ENCODE data around the gene CD93.
A peak's percentile ranks its signal among the peaks of the same experiment; 100 is the strongest.

CD93 gene

GRCh38 chr20:23081263-23081819, 4.8 kb downstream of the CD93 start:
- DNase-seq = no peak

GRCh38 chr20:23080521-23080920, 5.6 kb downstream of the CD93 start:
- DNase-seq = no peak

GRCh38 chr20:23079926-23080325, 6.2 kb downstream of the CD93 start:
- no peak for DNase-seq

- no peak for DNase-seq
These were observed 7.1 kb downstream of the CD93 start for GRCh38 chr20:23079016-23079351.

- no peak for DNase-seq
These were observed 7.6 kb downstream of the CD93 start for GRCh38 chr20:23078351-23079015.

- DNase-seq = no peak
These were observed 8.8 kb downstream of the CD93 start for GRCh38 chr20:23077277-23077676.

GRCh38 chr20:23074052-23074451, 12.1 kb downstream of the CD93 start:
- DNase-seq = no peak

GRCh38 chr20:23072892-23073586, 13.1 kb downstream of the CD93 start:
- DNase-seq = no peak

- DNase-seq = no peak
These were observed 14.1 kb downstream of the CD93 start for GRCh38 chr20:23071996-23072395.

GRCh38 chr20:23071398-23071797, 14.7 kb downstream of the CD93 start:
- no peak for DNase-seq

- no peak for DNase-seq
These were observed 17.0 kb downstream of the CD93 start for GRCh38 chr20:23069108-23069507.

- DNase-seq = no peak
These were observed 17.8 kb downstream of the CD93 start for GRCh38 chr20:23068283-23068682.

GRCh38 chr20:23066772-23067171, 19.4 kb downstream of the CD93 start:
- no peak for DNase-seq

- DNase-seq = no peak
These were observed 20.6 kb downstream of the CD93 start for GRCh38 chr20:23065266-23066201.

GRCh38 chr20:23063581-23063980, 22.5 kb downstream of the CD93 start:
- DNase-seq = no peak

GRCh38 chr20:23063168-23063567, 23.0 kb downstream of the CD93 start:
- DNase-seq = no peak

- DNase-seq = no peak
These were observed 23.5 kb downstream of the CD93 start for GRCh38 chr20:23062632-23063031.

GRCh38 chr20:23061734-23062561, 24.2 kb downstream of the CD93 start:
- peak; percentile 63 for DNase-seq

- no peak for DNase-seq
These were observed 24.9 kb downstream of the CD93 start for GRCh38 chr20:23061262-23061661.

GRCh38 chr20:23060629-23061028, 25.5 kb downstream of the CD93 start:
- DNase-seq = no peak

GRCh38 chr20:23059846-23060245, 26.3 kb downstream of the CD93 start:
- DNase-seq = no peak

- no peak for DNase-seq
These were observed 27.1 kb downstream of the CD93 start for GRCh38 chr20:23059001-23059400.
